HG02884 (cell line): ENCODE results near the gene A2M.

Source experiments
- ATAC-seq: cut with Tn5 transposase; IDR thresholded peaks from one replicate; pipeline ENCODE4 v1.9.1; 2021; ENCODE audit warnings: mild to moderate bottlenecking, moderate library complexity; ENCODE audit not compliant: unreplicated experiment

Gene A2M

DNA sequence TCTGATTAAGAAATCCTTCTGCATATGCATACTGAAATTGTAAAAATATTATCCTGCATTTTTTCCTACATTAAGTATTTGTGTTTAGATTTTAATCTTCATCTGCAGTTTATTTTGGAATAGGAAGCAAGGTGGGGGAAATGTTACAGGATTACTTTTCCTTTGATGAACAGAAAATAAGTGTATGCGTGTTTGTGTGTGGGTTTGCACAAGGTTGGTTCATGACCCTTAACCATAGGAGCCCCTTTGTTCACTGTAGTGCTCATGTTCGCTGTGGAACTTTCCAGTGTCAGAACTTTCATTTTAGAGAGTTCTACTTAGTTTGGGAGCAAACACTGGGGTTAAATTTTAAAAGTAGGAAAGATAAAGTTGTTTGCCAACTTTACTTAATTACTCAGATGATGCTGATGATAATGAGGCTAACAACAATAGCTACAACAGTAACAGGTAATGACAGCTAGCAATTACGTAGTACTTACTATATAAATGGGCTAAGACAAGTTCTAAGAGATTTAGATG is 6.4 kb upstream of the A2M start:
- no peak for ATAC-seq

DNA sequence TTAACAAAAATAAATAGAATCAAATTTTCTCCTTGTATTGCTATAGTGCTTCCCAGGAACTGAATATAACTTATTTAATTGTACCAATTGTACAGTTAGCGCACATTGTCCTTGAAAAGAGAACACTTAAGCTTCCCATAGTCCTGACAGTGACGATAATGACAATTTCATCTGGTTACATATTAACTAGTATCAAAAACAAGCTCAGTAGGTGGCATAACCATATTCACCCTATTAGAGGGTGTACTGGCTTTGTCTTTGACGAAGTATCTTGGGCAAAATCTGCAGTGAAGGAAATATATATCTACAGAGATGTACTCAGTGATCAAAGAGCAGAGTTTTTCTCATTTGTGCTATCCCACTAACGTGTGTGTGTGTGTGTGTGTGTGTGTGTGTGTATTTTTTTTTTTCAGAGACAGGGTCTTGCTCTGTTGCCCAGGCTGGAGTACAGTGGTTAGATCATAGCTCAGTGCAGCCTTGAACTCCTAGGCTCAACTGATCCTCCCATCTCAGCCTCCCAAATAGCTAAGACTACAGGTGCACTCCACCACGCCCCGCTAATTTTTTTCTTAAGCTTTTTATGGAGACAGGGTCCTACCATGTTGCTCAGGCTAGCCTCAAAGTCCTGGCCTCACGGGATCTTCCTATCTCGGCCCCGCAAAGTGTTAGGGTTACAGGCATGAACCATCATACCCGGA is 4.9 kb upstream of the A2M start:
- no peak for ATAC-seq

DNA sequence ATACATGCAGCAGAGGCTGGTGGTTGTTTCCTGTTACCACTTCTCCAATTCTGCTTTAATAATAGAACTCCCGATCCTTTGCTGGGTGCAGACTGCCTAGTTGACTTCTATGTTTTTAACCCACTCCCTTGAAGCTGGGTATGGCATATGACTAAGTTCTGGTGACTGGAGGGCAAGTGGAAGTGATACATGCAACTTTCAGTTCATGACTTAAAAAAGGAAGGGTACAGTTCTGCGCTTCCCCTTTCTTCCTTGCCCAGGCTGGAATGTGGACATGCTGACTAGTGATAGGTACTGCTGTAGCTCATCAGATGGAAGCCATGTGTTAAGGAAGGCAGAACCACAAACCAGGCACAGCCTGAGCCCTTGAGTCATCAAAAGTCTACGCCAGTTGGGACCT is 2.4 kb upstream of the A2M start:
- peak; percentile 48 for ATAC-seq

DNA sequence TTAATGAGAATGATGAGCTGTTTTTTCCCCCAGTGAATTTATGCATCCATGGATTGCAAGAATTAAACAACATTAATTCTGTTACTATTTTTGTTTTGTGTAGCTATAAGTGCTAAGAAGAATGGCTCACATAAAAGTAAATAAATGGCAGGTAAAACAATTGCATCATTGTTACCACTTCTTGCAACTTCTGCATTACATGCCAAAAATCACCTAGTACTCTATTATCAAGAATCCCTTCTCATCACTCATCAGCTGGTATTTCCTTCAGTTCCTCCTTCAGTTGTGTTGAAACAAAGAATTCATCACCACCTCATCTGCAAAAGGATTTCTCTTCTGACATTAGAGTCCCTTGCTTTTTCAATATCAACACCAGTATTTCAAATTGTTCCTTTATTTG is 773 bp downstream of the A2M start:
- ATAC-seq, result no peak

DNA sequence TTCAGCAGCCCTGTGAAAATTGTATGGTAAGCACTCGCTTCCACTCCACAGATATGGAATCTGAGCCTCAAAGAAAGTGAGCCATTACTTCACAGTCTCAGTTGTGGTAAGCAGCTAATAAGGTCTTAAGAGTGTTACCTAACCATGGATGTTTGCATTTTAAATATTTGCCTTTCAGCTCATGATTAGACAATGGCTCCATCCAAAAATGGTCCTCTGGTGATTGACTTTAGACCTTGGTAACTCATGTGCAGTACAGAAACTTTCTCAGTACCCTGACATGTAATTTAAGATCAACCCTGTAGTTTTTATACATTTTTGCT is 1.8 kb downstream of the A2M start:
- no peak for ATAC-seq

DNA sequence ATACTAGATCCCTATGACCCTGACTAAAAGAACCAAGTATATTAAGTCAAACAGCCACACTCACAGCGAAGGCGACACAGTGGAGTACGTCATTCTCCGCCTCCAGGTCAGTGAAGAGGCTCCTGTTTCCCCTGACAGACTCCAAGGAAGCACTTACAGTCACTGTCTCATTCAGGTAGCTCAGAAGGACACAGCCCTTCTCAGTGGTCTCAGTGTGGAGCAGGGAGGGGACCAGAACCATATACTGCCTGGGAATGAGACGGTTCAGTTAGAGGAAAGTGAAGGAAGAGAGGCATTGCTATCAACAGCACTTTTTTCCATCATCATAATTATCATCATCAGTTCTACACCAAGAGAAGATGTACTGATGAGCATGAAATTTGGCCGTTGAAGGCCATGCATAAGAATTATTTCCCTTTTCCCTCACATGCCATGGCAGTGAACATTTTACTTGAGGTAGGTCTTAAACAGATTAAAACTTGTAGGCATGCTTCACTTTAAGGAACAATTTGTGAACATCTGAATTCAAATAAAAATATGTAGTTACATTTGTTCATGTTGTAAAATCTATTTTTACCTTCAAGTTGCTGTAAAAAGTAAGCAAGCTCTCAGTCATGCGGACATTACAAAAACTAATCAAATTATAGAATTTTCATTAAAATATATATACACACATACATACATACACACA is 2.3 kb downstream of the A2M start:
- ATAC-seq, result no peak

DNA sequence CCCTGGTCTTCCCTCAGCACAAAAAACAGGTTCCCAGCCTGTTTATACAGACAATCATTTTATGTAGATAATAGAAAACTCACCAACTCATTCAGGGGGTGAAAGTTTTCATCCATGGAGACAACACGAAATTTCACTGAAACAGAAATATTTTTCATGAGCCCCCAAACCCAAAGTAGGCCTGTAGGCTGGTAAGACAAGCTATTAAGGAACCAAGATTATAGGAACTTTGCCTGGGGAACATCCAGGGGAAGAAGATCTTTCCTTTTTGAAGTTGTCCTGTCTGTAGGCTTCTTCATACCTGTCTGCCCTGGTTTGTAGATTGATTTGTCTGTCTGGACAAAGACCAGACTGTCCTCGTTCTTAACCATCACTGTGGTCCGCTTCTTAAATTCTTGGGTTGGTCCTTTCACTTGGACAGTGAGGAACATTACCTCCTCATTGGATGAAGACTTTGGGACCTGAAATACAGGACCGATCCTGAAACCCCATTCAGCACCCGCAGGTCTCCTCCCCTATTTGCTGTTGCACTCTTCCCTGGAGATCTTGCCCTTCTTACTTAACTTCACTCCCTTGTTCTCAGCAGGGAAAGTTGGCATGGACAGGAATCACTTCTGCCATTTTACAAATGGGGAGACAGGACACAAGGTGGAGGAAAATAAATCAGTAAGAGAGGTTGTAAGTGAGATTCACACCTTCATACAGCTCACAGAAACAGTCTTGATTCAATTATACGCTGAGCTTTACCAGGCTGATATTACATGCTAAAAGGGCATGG is 3.5 kb downstream of the A2M start:
- ATAC-seq, result no peak

DNA sequence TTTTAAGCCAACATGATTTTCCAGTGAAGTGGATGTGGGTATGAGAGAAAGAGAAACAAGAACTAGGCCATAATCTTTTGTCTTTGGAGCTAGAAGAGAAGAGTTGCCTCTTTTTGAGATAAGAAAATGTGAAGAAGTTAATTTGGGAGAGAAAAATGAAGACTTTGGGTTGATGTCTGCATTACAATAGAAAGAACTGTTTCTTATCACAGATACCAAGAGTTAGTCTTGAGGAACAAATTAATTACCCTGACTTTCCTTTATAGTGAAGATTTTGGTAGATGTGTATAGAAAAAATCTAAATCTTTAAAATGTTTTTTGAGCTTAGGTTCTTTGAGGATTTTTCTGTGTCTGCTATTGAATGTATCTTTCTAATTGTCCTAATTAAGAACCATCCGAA is 4.2 kb downstream of the A2M start:
- no peak for ATAC-seq

DNA sequence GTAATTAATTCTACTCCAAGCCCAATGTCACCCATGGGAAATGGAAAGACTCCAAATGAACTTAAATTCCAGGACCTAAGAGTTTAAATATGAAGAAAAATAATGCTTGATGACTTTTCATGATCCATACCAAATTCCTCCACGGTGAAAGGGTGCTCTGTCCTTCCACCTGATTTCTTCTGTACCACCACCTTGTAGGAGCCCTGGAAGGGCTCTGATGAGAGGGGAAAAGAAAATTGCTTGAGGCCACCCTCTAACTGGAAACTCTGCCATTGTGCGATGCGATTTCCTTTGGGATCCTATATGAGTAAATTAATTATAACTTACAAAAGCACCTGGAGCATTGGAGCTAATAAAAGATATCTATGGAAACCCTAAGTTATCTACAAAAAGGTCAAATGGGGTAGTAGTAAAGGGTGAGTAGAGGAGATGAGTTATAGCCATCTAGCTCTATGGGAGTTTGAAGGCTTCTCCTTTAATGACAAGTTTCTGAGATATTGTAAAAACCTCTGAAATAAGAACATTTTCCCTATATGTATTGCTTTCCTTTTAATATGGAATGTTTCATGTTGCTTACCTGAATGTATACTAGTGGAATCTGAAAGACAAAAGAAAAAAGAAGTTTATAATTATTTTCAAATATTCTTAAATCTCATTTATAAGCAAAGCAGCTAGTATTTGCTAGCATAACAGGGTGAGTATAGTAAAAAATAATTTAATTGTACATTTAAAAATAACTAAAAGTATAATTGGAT is 5.8 kb downstream of the A2M start:
- ATAC-seq, result no peak

DNA sequence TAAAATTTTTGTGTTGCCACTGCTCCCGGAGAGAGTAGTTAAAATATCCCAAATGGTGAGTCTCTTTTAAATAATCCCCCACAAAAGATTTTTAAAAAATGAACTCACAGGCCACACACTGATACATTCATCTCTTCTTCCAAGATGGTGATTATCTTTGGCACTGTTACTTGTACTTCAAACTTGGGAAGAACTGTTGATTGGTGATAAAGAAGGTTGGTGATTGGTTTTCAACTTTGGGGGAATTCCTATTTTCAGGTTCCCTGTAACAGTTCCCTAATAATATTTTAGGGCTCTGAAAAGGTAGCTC is 6.6 kb downstream of the A2M start:
- ATAC-seq, result no peak

DNA sequence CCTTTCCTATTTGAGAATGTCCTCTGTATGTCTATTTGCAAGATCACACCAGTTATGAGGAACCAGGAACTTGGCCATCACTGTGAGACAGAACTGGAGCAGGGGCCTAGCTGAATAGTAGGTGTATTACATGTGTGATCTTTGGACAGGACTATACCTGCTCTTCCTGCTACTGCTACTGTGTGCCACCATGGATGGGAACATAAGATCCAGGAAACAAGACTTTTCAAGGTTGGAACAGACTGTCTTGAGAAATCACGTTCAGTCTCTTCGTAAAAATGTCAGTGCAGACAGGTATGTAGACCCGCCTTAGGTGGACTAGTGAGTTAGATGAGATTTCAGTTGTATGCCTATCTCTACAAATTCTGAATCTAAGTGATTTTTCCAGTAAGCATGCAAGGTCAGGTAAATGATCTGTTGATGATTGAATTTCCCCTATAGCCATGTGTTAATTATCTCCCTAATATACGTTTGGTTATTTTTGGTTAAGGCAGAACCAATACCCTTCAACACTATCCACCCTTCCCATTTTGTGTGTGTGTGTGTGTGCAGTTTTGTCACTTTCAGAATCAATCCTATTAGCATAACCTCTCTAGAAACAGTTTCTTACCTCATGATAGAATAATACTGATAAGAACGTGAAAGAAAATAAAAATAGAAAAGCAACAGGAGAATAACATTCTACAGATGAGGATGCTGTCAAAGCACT is 7.1 kb downstream of the A2M start:
- no peak for ATAC-seq

DNA sequence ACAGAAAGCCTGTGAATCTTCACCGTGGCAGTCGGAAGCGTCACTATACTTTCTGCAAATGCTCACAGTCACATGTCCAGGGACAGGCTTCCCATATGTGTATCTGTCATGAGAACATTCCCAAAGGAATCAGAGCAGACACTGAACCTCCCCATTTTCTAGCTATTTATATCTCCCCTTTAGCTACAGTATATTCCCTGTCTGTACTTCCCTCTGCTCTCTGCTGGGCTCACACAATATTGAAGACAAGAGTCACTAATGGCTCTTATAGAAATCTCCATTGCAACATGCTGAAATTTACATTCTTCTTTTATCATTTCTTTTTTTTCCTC is 8.2 kb downstream of the A2M start:
- no peak for ATAC-seq

DNA sequence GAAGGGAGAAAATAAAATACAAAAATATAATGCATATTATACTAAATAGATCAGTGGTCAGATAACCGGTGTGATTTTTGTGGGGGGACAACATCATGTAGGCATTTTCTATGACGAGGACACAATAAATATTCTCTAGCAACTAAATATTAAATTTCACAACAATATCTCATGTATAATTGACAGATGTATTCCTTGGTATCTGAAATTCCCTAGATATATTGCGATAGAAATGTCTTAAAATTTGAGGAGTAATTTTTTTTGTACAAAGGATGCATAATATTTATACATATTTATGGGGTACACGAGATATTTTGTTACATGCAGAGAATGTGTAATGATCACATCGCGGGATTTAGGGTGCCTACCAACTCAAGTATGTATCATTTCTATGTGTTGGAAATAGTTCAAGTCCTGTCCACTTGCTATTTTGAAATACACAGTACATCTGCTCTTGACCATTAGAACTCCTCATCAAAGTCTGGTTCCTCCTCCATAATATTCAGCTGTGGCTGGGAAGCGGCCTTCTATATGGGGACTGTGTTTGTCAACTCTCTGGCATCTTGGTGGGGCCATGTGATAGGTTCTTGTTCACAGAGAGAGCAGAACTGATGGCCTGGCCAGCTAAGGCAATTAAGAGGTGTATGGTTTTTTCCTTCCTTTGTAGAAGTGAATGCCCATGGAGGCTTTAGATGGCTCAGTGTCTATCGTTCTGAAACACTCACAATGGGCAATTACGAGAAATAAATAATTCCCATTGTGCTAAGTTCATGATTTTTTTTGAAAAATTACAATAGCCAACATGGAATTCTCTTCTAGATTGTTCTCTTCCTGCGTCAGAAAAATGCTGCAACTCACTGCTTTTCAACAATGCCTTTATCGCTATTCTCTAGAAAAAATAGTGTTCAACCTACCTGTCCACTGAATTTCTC is 8.8 kb downstream of the A2M start:
- no peak for ATAC-seq

DNA sequence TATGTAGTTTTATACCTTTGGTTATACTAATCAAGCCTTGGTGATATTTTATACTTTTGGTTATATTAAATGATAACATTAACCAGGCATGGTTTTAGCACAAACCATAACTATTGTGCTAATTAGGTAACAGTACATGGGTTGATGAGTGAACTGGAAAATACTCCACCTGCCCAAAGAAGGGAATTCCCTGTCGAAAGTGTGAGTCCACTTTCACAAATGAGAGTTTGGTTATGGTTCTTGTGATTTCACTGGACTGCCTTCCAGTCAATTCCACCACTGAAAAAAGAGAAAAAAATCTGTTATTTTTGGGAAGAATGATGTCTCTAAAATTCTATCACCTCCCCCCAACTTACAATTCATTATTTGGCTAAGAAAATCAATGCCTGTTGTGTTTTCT is 9.7 kb downstream of the A2M start:
- ATAC-seq, result no peak

DNA sequence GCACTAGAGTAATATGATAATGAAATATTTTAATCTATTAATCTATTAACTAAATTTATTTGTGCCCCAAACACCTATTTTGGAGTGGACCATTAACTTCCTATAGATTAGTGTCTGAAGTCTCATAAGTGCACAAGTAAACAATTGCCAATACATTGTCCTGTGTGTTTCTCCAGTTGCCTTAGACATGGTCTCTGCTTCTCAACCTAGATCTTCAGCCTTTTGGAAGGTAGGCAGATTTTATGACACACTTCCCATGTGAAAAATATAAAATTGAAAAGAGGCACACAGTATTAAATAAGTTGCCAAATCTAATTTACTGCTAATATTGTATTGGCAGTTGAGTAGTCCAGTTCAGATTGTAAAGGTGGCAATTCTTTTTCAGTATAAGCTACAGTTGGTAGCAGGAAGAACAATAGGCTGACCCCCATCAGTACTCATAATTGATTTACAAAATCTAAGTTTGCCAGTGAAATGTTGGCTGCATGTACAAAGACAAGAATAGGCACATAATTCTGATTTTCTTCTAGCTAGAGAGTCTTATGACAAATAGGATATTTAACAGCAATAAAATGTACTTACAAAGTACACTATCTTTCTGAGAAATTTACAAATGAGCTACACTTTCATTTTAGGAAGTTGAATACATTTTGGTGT is 10.8 kb downstream of the A2M start:
- no peak for ATAC-seq

DNA sequence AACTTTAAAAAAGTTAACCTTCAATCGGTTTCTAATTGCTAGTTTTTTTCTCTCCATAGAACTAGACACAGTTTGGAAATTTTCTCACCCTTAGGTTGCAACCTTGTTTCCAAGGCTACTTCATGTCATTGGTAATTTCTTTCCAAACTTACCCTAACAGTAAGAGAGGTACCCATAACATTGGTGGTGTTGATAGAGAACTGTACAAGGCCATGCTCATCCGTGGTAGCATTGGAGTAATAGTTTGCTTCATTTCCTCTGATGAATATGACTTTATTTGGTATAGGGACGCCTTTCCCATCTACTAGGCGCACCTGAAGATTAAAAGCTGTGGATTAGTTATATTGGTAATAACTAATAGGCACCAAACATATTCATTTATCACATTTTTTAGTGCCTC is 11.6 kb downstream of the A2M start:
- no peak for ATAC-seq

DNA sequence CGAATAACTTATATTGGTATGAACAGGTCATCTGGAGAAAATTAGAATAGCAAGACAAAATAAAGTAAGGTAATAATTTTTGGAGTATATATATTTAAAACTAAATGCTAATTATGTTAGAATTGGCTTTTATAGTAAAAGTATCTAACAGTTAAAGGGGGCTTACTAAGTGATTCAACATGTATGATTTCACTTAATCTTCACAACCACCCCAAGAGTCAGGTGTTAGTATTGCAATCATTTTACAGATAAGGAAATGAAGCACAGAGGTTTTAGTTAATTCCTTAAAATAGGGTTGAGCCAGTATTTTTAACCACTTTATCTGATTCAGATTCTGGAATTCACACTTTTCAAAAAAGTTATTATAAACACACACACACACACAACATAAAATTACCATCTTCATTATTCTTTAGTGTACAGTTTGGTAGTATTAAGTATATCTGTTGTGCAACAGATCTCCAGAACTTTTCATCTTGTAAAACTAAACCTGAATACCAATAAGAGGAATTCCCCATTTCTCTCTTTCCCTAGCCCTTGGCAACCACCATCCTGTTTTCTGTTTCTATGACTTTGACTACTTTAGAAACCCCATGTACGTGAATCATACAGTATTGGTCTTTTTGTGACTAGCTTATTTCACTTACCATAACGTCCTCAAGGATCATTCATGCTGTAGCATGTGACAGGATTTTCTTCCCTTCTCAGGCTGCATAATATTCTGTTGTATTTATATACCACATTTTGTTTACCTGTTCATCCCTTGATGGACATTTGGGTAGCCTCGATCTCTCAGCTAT is 12.5 kb downstream of the A2M start:
- ATAC-seq, result no peak

DNA sequence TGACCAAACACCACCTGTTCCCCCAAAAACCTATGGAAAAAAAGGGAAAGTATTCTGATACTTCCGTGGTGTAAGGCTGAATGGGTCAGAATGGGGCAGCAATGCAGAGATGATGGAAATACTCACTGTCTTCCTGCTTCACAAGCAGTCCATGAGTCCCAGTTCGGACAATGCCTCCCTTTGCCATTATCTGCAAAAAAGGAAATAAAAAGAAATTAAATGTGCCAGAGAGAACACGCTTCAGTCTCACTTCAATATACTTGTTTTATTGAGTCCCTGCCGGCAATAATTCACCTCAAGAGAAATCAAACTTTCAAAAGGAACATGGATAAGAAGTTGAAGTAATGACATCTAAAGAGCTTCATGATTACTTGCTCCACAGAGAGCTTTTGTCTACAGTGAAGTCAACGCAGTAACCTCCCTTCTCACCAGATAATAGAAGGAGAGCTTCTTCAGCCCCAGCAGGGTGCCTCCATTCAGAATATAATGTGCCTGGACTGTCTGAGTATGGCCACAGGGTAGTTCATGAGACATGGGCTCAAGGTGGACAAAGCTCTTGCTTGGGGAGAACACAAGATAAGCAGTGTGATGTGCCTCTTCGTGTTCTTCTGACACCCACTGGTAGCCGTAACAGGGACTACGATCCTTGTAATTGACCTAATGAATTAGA is 14.6 kb downstream of the A2M start:
- no peak for ATAC-seq
